GM19025 (cell line): Measurements from ENCODE around the gene CAPN8.

Experiments used
- ATAC-seq: cut with Tn5 transposase; IDR thresholded peaks from one replicate; pipeline ENCODE4 v1.9.1; 2021; ENCODE audit warnings: mild to moderate bottlenecking, low read depth, moderate library complexity; ENCODE audit not compliant: unreplicated experiment

CAPN8 gene

DNA sequence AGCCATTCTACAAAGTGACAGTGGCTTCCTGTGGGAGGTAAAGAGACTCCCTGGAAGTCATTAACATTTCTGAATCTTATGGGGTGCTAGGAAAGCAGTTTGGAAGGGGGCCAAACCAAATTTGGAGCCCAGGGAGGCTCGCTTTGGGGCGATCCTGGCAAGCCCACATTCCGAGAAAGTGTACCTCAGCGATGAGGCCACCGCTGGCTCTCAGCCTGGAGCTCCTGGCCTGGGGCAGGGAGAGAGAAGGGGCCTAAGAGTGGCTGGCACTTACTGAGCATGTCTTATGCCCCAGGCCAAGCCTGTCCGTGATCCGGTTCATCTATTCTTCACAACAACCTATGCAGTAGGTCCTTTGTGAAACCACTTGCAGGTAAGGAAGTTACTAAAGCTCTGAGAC lies 173.5 kb downstream of the CAPN8 start:
- ATAC-seq = no peak
